Tibial nerve (tissue), 4 donors: Measurements from ENCODE around the gene ING1. TPM values are rescaled to one million over a fixed set of nuclear protein-coding genes. Genes with fewer than 3 reads are reported as not detected.

Experiments used
- DNase-seq, 2 donors: peaks; one replicate each; pipeline ENCODE4 v3.0.0-alpha.2; 2019; ENCODE audit warnings: low spot score in 2 of 2
- H3K27ac ChIP-seq, 4 donors: fragments of 200-600 bp; sonication (generic) in 3 of 4; one replicate each; pipeline ENCODE4 v1.5.1; 2017 to 2019; ENCODE audit warnings: mild to moderate bottlenecking in 1 of 4
- H3K27me3 ChIP-seq, 2 donors: fragments of 200-600 bp; sonication (generic) in 1 of 2; one replicate each; pipeline versions ENCODE4 v1.5.1 to v1.6.0; 2017 to 2019
- H3K36me3 ChIP-seq, 3 donors: fragments of 200-600 bp; sonication (generic); one replicate each; pipeline ENCODE4 v1.5.1; 2018 to 2019
- H3K4me1 ChIP-seq, 4 donors: fragments of 200-600 bp; sonication (generic) in 3 of 4; one replicate each; pipeline ENCODE4 v1.5.1; 2017 to 2019
- H3K4me3 ChIP-seq, 4 donors: fragments of 200-600 bp; sonication (generic) in 3 of 4; one replicate each; pipeline ENCODE4 v1.5.1; 2017 to 2019; ENCODE audit warnings: mild to moderate bottlenecking in 1 of 4, moderate library complexity in 1 of 4
- H3K9me3 ChIP-seq, 4 donors: fragments of 200-600 bp; sonication (generic) in 3 of 4; one replicate each; pipeline ENCODE4 v1.5.1; 2017 to 2019
- CTCF ChIP-seq, 5 experiments: fragments of 200-600 bp in 3 of 5; fragments of 450-650 bp in 2 of 5; sonication (generic) in 3 of 5; IDR thresholded peaks; one replicate each; pipeline ENCODE4 v1.5.1; 2016 to 2019; ENCODE audit warnings: antibody characterized with exemption in 5 of 5, mild to moderate bottlenecking in 3 of 5, moderate library complexity in 2 of 5
- EP300 ChIP-seq, 2 donors: sonication (generic); formaldehyde crosslinking; IDR thresholded peaks; one replicate each; pipeline ENCODE4 v1.6.1; 2017; ENCODE audit warnings: antibody characterized with exemption in 2 of 2, mild to moderate bottlenecking in 1 of 2
- POLR2A ChIP-seq, 2 donors: fragments of 450-650 bp; IDR thresholded peaks; one replicate each; pipeline ENCODE4 v1.6.1; 2017; ENCODE audit warnings: antibody characterized with exemption in 2 of 2, mild to moderate bottlenecking in 2 of 2, moderate library complexity in 2 of 2
- WGBS, 2 donors: methylation state at CpG; one replicate each; pipeline ENCODE4 v1.1.5; 2018; 5-methylcytosine and 5-hydroxymethylcytosine counted together
- total RNA-seq, 4 donors: library from RNA; depleted of rRNA; stranded (reverse); fragments of >200 nt; gene quantifications; one replicate each; pipeline ENCODE4 v1.1.0, GENCODE V29; 2016

Gene ING1
- total RNA-seq, 4 donors from 2014 or later = 23.6 to 32.2 (median 28.3) TPM

- Histone ChIP-seq H3K9me3 (no peaks in the 10 kb centered on the region), H3K36me3 (peaks cover 0 to 3% (median 0%) of the 10 kb centered on the region in 3 donors), H3K4me3 (peak overlapping the region; percentile 80 to 93 (median 85)), H3K27ac (peak overlapping the region; percentile 98 to 100 (median 99)), H3K27me3 (no peaks in the 10 kb centered on the region), H3K4me1 (peaks cover 0 to 35% (median 21%) of the 10 kb centered on the region in 4 donors)
- TF ChIP-seq POLR2A (IDR thresholded peaks at IDR 0.05) (no peak), CTCF (IDR thresholded peaks at IDR 0.05) (no peak), EP300 (IDR thresholded peaks at IDR 0.05) (no peak)
- DNase-seq = peak; percentile 31 to 36
- 0 to 1% methylated on average over 32 to 55 of the region's 86 CpGs for WGBS, 2 donors
These were observed 689 bp downstream of the ING1 start for GRCh38 chr13:110713981-110714796.

DNA sequence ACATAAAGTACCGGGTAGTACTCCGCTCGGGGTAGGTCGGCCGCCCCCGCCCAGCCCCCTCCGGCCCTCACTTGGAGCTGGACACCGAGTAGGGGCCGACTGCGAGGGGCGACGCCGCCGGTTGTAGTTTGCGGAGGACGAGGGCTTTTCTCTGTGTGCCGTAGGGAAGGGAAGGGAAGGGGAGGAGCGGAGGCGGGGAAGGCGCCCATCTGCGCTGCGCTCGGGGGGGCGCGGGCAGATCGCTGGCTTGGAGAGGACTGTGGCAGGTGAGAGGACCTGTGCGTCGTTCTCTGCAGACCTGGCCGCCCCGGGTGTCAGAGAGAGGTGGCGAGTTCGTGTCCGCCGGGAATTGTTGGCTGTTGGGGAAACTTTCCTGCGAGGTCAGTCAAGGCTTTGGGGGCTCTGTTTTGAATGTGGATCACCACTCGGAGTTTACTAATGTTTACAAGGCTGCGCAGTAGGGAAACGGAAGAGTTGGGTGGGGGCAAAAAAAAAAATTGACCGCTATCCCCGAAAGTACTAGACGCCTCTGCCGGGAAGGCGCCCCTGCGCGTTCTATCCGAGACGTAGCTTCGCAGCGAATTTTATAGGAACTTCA, 1.4 kb downstream of the ING1 start:
- Histone ChIP-seq H3K9me3 (no peaks in the 10 kb centered on the region), H3K27ac (peak overlapping the region; percentile 98 to 100 (median 99)), H3K4me1 (peaks cover 0 to 35% (median 21%) of the 10 kb centered on the region in 4 donors), H3K36me3 (peaks cover 0 to 10% (median 3%) of the 10 kb centered on the region in 3 donors), H3K4me3 (peak overlapping the region; percentile 80 to 93 (median 85)), H3K27me3 (no peaks in the 10 kb centered on the region)
- 0 to 1% methylated on average over 41 to 48 of the region's 49 CpGs for WGBS, 2 donors
- peak; percentile 41 to 48 for DNase-seq
- TF ChIP-seq POLR2A (IDR thresholded peaks at IDR 0.05) = peak; percentile 100
- TF ChIP-seq EP300 (IDR thresholded peaks at IDR 0.05) = peak in 1 of 2 donors; percentile 100
- peak in 3 of 5 experiments; percentile 21 to 54 (median 23) for TF ChIP-seq CTCF (IDR thresholded peaks at IDR 0.05)

DNA sequence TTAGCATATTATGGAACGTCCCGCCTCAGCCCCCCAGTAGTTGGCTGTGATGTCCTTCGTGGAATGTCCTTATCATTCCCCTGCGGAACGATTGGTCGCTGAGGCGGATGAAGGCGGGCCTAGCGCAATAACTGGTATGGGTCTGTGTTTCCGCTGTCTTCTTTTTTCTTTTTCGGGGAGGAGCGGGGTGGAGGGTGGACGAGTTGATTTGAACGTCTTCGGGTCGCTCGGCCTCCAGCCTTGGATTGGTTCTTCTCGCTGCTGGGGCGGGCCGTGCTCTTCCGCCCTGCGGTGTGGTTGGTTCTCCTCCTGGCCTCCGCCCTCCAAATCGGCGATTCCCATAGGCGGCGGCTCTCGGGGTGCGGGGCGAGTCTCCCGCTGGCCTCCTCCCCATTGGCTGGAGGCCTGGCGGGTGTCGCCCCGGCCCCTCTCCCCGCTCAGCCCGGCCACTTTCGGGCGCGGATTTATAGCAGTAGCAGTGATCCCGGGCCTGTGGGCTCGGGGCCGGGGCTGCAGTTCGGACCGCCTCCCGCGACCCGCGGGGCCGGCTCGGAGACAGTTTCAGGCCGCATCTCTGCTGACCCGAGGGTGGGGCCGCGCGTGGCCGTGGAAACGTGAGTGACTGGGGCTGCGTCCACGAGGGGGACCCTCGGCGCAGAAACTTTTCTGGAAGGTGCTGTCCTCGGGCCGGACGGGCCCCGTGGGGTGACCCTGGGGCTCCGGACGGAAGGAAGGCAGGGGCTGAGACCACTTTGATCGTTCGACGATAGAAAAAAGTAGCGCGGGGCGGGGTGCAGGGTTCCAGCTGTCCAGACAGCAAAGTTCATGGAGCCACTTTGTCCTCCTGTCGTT, 2.1 kb downstream of the ING1 start:
- 1% methylated on average over 29 to 57 of the region's 74 CpGs for WGBS, 2 donors
- Histone ChIP-seq H3K4me3 (peak overlapping the region; percentile 89 to 94 (median 92)), H3K27me3 (no peaks in the 10 kb centered on the region), H3K27ac (peak overlapping the region; percentile 98 to 100 (median 98)), H3K36me3 (peaks cover 0 to 17% (median 3%) of the 10 kb centered on the region in 3 donors), H3K9me3 (no peaks in the 10 kb centered on the region), H3K4me1 (peaks cover 0 to 35% (median 21%) of the 10 kb centered on the region in 4 donors)
- DNase-seq = peak; percentile 96 to 98
- TF ChIP-seq CTCF (IDR thresholded peaks at IDR 0.05) = peak in 3 of 5 experiments; percentile 28 to 55 (median 44)
- TF ChIP-seq POLR2A (IDR thresholded peaks at IDR 0.05) = peak; percentile 82
- peak in 1 of 2 donors; percentile 84 for TF ChIP-seq EP300 (IDR thresholded peaks at IDR 0.05)

- H3K27ac ChIP-seq = peak overlapping the region; percentile 78 to 98 (median 95)
- peak; percentile 20 to 28 for DNase-seq
- 1% methylated on average over 12 of the region's 12 CpGs for WGBS, 2 donors
- TF ChIP-seq EP300 (IDR thresholded peaks at IDR 0.05) (no peak), POLR2A (IDR thresholded peaks at IDR 0.05) (no peak), CTCF (IDR thresholded peaks at IDR 0.05) (no peak)
- peak overlapping the region; percentile 67 to 94 (median 90) for H3K4me3 ChIP-seq
- H3K27me3 ChIP-seq = no peaks in the 10 kb centered on the region
- H3K36me3 ChIP-seq = peaks cover 0 to 23% (median 3%) of the 10 kb centered on the region in 3 donors
- peaks cover 0 to 32% (median 20%) of the 10 kb centered on the region in 4 donors for H3K4me1 ChIP-seq
- H3K9me3 ChIP-seq = no peaks in the 10 kb centered on the region
These were observed 2.7 kb downstream of the ING1 start for GRCh38 chr13:110716247-110716515.
